ENCODE results near the gene HNRNPL. TPM values are rescaled to one million over a fixed set of nuclear protein-coding genes. Genes with fewer than 3 reads are reported as not detected.

Gene HNRNPL
- polyA plus RNA-seq, 2 of the 4 experiments (the other 2 are of a cell fraction): 380 to 487 TPM

- no peak overlapping the region for H3K4me2 ChIP-seq
- TF ChIP-seq NFE2L2 (conservative IDR thresholded peaks at IDR 0.05; ENCODE audit: low read length) (no peak), PHF8 (IDR thresholded peaks at IDR 0.05; ENCODE audit: borderline replicate concordance, low read depth) (no peak), JUN (IDR thresholded peaks at IDR 0.05) (no peak), EHMT2 (IDR thresholded peaks at IDR 0.05; ENCODE audit: low read depth) (no peak), CBX8 (IDR thresholded peaks at IDR 0.05) (no peak), KDM5A (IDR thresholded peaks at IDR 0.05) (no peak), ZC3H11A (IDR thresholded peaks at IDR 0.05) (no peak), RCOR1 (IDR thresholded peaks at IDR 0.05; ENCODE audit: low read depth, low read length) (no peak), NR3C1 (IDR thresholded peaks at IDR 0.05) (no peak), MAX (IDR thresholded peaks at IDR 0.05) (no peak), BHLHE40 (IDR thresholded peaks at IDR 0.05; ENCODE audit: low read depth, low read length) (no peak), POLR2AphosphoS2 (conservative IDR thresholded peaks at IDR 0.05; ENCODE audit: low read length) (no peak), HOXA7 (CRISPR knock-in tag; IDR thresholded peaks at IDR 0.05) (no peak), E2F6 (IDR thresholded peaks at IDR 0.05; ENCODE audit: borderline replicate concordance, low read depth) (no peak), CBX2 (IDR thresholded peaks at IDR 0.05; ENCODE audit: borderline replicate concordance, low read depth) (no peak), HES2 (IDR thresholded peaks at IDR 0.05) (no peak), RAD21 (conservative IDR thresholded peaks at IDR 0.05 in 1 of 2, IDR thresholded peaks at IDR 0.05 in 1 of 2) (no peak)
- POLR2A ChIA-PET: interaction anchor here (1.0 to 1.3 kb wide), 2 partner anchors 16 to 17 kb away, joined by 5 read pairs; no protein-coding TSS in a partner anchor
- ATAC-seq (no peak), FAIRE-seq (no peak), DNase-seq (ENCODE audit: low read depth in 1 of 2, low spot score in 1 of 2) (no peak)
- H3K4me1 ChIP-seq: peaks cover 28% of the 10 kb centered on the region
- no peaks in the 10 kb centered on the region for H3K9me3 ChIP-seq
- no peak overlapping the region for H3K27ac ChIP-seq
- no peak overlapping the region for H3K4me3 ChIP-seq
- CTCF ChIA-PET: interaction anchor here (0.6 to 31.8 kb wide), 25 partner anchors 0 to 465 kb away, joined by 3 to 652 read pairs (median 6); partner anchors contain the start of genes ECH1, FAM98C, NFKBIB and RINL
- WGBS (ENCODE audit: missing lambda C conversion rate): 90% methylated on average over 6 of the region's 6 CpGs
Observed at GRCh38 chr19:38868551-38868950, 18.8 kb upstream of the HNRNPL start.

- FAIRE-seq: no peak
- POLR2A ChIA-PET: interaction anchor here (1.0 to 1.3 kb wide), 2 partner anchors 14 to 18 kb away, joined by 4 to 6 read pairs; no protein-coding TSS in a partner anchor
Observed at GRCh38 chr19:38867171-38867780, 17.5 kb upstream of the HNRNPL start.

More at GRCh38 chr19:38867171-38867780, 17.5 kb upstream of the HNRNPL start:
- H3K4me2 ChIP-seq: no peak overlapping the region
- DNase-seq (ENCODE audit: low read depth in 1 of 2, low spot score in 1 of 2) (no peak), ATAC-seq (no peak)
- CTCF ChIA-PET: interaction anchor here (0.6 to 31.8 kb wide), 8 partner anchors 1 to 464 kb away, joined by 3 to 652 read pairs (median 10); partner anchors contain the start of genes FAM98C, MRPS12, RINL and SARS2
- no peak overlapping the region for H3K4me3 ChIP-seq
- WGBS (ENCODE audit: missing lambda C conversion rate): 80% methylated on average over 10 of the region's 10 CpGs
- H3K9me3 ChIP-seq: no peaks in the 10 kb centered on the region
- peaks cover 37% of the 10 kb centered on the region for H3K4me1 ChIP-seq
- no peak overlapping the region for H3K27ac ChIP-seq
- TF ChIP-seq, protein P1, sequence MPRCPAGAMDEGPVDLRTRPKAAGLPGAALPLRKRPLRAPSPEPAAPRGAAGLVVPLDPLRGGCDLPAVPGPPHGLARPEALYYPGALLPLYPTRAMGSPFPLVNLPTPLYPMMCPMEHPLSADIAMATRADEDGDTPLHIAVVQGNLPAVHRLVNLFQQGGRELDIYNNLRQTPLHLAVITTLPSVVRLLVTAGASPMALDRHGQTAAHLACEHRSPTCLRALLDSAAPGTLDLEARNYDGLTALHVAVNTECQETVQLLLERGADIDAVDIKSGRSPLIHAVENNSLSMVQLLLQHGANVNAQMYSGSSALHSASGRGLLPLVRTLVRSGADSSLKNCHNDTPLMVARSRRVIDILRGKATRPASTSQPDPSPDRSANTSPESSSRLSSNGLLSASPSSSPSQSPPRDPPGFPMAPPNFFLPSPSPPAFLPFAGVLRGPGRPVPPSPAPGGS (IDR thresholded peaks at IDR 0.05): no peak
- TF ChIP-seq ZFP36 (IDR thresholded peaks at IDR 0.05; ENCODE audit: borderline replicate concordance, partially characterized antibody) (no peak), HOXB13 (CRISPR knock-in tag; IDR thresholded peaks at IDR 0.05; ENCODE audit: low read depth) (no peak), JUNB (IDR thresholded peaks at IDR 0.05) (no peak), MAFK (IDR thresholded peaks at IDR 0.05; ENCODE audit: partially characterized antibody) (no peak)
- TF ChIP-seq, protein P2, sequence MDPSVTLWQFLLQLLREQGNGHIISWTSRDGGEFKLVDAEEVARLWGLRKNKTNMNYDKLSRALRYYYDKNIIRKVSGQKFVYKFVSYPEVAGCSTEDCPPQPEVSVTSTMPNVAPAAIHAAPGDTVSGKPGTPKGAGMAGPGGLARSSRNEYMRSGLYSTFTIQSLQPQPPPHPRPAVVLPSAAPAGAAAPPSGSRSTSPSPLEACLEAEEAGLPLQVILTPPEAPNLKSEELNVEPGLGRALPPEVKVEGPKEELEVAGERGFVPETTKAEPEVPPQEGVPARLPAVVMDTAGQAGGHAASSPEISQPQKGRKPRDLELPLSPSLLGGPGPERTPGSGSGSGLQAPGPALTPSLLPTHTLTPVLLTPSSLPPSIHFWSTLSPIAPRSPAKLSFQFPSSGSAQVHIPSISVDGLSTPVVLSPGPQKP (IDR thresholded peaks at IDR 0.05; ENCODE audit: low read depth, low read length): no peak

Data from A549 (cell line).